H9 (cell line): Measurements from ENCODE around the gene NHS. TPM values are rescaled to one million over a fixed set of nuclear protein-coding genes. Genes with fewer than 3 reads are reported as not detected.

Source experiments
- DNase-seq: peaks from one replicate; pipeline ENCODE4 v3.0.0-alpha.2; 2017
- H2AFZ ChIP-seq: one replicate; pipeline ENCODE4 v1.6.1; 2013; ENCODE audit warnings: mild to moderate bottlenecking, low read length, control low read depth, moderate library complexity
- H2AK5ac ChIP-seq: 2 replicates; pipeline ENCODE4 v1.6.1; 2013; ENCODE audit warnings: low read length, control low read depth, mixed read lengths; ENCODE audit not compliant: insufficient read length
- H2BK120ac ChIP-seq: one replicate; pipeline ENCODE4 v1.6.1; 2013; ENCODE audit warnings: low read depth, mild to moderate bottlenecking, low read length, control low read depth, inconsistent platforms; ENCODE audit not compliant: poor library complexity, severe bottlenecking
- H2BK12ac ChIP-seq: 2 replicates; pipeline ENCODE4 v1.6.1; 2013; ENCODE audit warnings: low read length, control low read depth, mixed read lengths, low read depth; ENCODE audit not compliant: insufficient read length
- H2BK15ac ChIP-seq: 2 replicates; pipeline ENCODE4 v1.6.1; 2013; ENCODE audit warnings: low read depth, low read length, control low read depth
- H2BK20ac ChIP-seq: one replicate; pipeline ENCODE4 v1.6.1; 2013; ENCODE audit warnings: low read depth, mild to moderate bottlenecking, low read length, control low read depth, inconsistent platforms; ENCODE audit not compliant: poor library complexity, severe bottlenecking
- H2BK5ac ChIP-seq: 2 replicates; pipeline ENCODE4 v1.6.1; 2013; ENCODE audit warnings: low read length, control low read depth, mixed read lengths; ENCODE audit not compliant: insufficient read length
- H3K14ac ChIP-seq: 2 replicates; pipeline ENCODE4 v1.6.1; 2013; ENCODE audit warnings: low read length, control low read depth; ENCODE audit not compliant: insufficient read depth
- H3K18ac ChIP-seq: 2 replicates; pipeline ENCODE4 v1.6.1; 2013; ENCODE audit warnings: low read depth, mild to moderate bottlenecking, mixed read lengths, low read length, control low read depth; ENCODE audit not compliant: insufficient read length
- H3K23ac ChIP-seq: 2 replicates; pipeline ENCODE4 v1.6.1; 2013; ENCODE audit warnings: low read length, control low read depth, mixed read lengths, low read depth; ENCODE audit not compliant: insufficient read length
- H3K23me2 ChIP-seq: 2 replicates; pipeline ENCODE4 v1.6.1; 2013; ENCODE audit warnings: low read depth, mild to moderate bottlenecking, mixed read lengths, low read length, control low read depth; ENCODE audit not compliant: insufficient read length, poor library complexity, severe bottlenecking
- H3K27ac ChIP-seq: 2 replicates; pipeline ENCODE4 v1.5.1; 2013; ENCODE audit warnings: low read length, control low read depth, mixed read lengths, low read depth; ENCODE audit not compliant: insufficient read length
- H3K27me3 ChIP-seq: 2 replicates; pipeline ENCODE4 v1.6.1; 2013; ENCODE audit warnings: low read length, control low read depth, inconsistent platforms; ENCODE audit not compliant: insufficient read depth
- H3K4ac ChIP-seq: 2 replicates; pipeline ENCODE4 v1.6.1; 2013; ENCODE audit warnings: low read depth, mild to moderate bottlenecking, control low read depth, inconsistent platforms, low read length, moderate library complexity
- H3K4me1 ChIP-seq: 2 replicates; pipeline ENCODE4 v1.6.1; 2013; ENCODE audit warnings: low read length, control low read depth, inconsistent platforms; ENCODE audit not compliant: insufficient read depth
- H3K4me2 ChIP-seq: 2 replicates; pipeline ENCODE4 v1.6.1; 2013; ENCODE audit warnings: low read length, control low read depth, mixed read lengths; ENCODE audit not compliant: insufficient read length, insufficient read depth
- H3K56ac ChIP-seq: 2 replicates; pipeline ENCODE4 v1.6.1; 2013; ENCODE audit warnings: low read depth, mild to moderate bottlenecking, mixed read lengths, low read length, control low read depth; ENCODE audit not compliant: insufficient read length
- H3K79me1 ChIP-seq: 2 replicates; pipeline ENCODE4 v1.6.1; 2013; ENCODE audit warnings: low read depth, mild to moderate bottlenecking, moderate library complexity, low read length, control low read depth, inconsistent platforms; ENCODE audit not compliant: insufficient read depth, poor library complexity, severe bottlenecking
- H3K79me2 ChIP-seq: 2 replicates; pipeline ENCODE4 v1.6.1; 2013; ENCODE audit warnings: low read length, control low read depth, inconsistent platforms; ENCODE audit not compliant: insufficient read depth
- H3K9ac ChIP-seq: 2 replicates; pipeline ENCODE4 v1.6.1; 2013; ENCODE audit warnings: low read length, control low read depth, mixed read lengths; ENCODE audit not compliant: insufficient read length; ENCODE audit errors: extremely low read depth
- H3K9me3 ChIP-seq: one replicate; pipeline ENCODE4 v1.6.1; 2013; ENCODE audit warnings: low read depth, low read length, inconsistent platforms; ENCODE audit not compliant: control insufficient read depth
- H3T11ph ChIP-seq: one replicate; pipeline ENCODE4 v1.6.1; 2013; ENCODE audit warnings: mild to moderate bottlenecking, low read length, control low read depth, inconsistent platforms
- H4K20me1 ChIP-seq: one replicate; pipeline ENCODE4 v1.6.1; 2013; ENCODE audit not compliant: control insufficient read depth, insufficient read length, insufficient read depth
- H4K5ac ChIP-seq: 2 replicates; pipeline ENCODE4 v1.6.1; 2013; ENCODE audit warnings: low read depth, mild to moderate bottlenecking, mixed read lengths, low read length, control low read depth; ENCODE audit not compliant: insufficient read length
- H4K8ac ChIP-seq: replicated peaks from 2 replicates; pipeline ENCODE4 v1.6.1; 2013; ENCODE audit warnings: low read length, control low read depth, mixed read lengths, low read depth; ENCODE audit not compliant: insufficient read length
- H4K91ac ChIP-seq: 2 replicates; pipeline ENCODE4 v1.6.1; 2013; ENCODE audit warnings: low read depth, mild to moderate bottlenecking, moderate library complexity, mixed read lengths, low read length, control low read depth; ENCODE audit not compliant: insufficient read length
- H3K27ac Mint-ChIP-seq, 3 experiments: 2 replicates in 2 of 3; 3 replicates in 1 of 3; pipeline ENCODE4 v1.8.0; 2020 to 2021; ENCODE audit warnings: mixed read lengths in 3 of 3, mild to moderate bottlenecking in 1 of 3, moderate library complexity in 1 of 3
- H3K27me3 Mint-ChIP-seq: 2 replicates; pipeline ENCODE4 v1.8.0; 2021; ENCODE audit warnings: low read depth, mild to moderate bottlenecking, moderate library complexity, mixed read lengths
- H3K36me3 Mint-ChIP-seq, 3 experiments: 2 replicates in 2 of 3; 3 replicates in 1 of 3; pipeline ENCODE4 v1.8.0; 2020 to 2021; ENCODE audit warnings: low read depth in 3 of 3, mixed read lengths in 3 of 3; ENCODE audit not compliant: insufficient read depth in 1 of 3
- H3K4me1 Mint-ChIP-seq, 2 experiments: 2 replicates each; pipeline ENCODE4 v1.8.0; 2020; ENCODE audit warnings: mixed read lengths in 2 of 2
- H3K4me3 Mint-ChIP-seq, 2 experiments: 2 replicates in 1 of 2; 3 replicates in 1 of 2; pipeline ENCODE4 v1.8.0; 2020 to 2021; ENCODE audit warnings: mild to moderate bottlenecking in 2 of 2, mixed read lengths in 2 of 2, moderate library complexity in 1 of 2
- H3K9me3 Mint-ChIP-seq, 2 experiments: 2 replicates in 1 of 2; 3 replicates in 1 of 2; pipeline ENCODE4 v1.8.0; 2020; ENCODE audit warnings: mild to moderate bottlenecking in 2 of 2, mixed read lengths in 2 of 2, moderate library complexity in 1 of 2
- CTCF ChIP-seq: fragments of 200-600 bp; sonication (generic); conservative IDR thresholded peaks from 3 replicates; pipeline ENCODE4 v1.8.0; 2021; ENCODE audit warnings: antibody characterized with exemption, mild to moderate bottlenecking
- WGBS: extraction: QIAGEN DNeasy Blood & Tissue Kit; methylation state at CpG from one replicate; pipeline ENCODE4 v1.1.7; 2013; ENCODE audit warnings: missing lambda C conversion rate, low lambda C conversion rate, mixed read lengths; ENCODE audit not compliant: insufficient read length; ENCODE audit errors: extremely low coverage; 5-methylcytosine and 5-hydroxymethylcytosine counted together
- total RNA-seq: library from RNA; stranded (reverse); gene quantifications from 2 replicates; pipeline ENCODE4 v1.2.1, GENCODE V29; 2021

Gene NHS
- total RNA-seq, 1 experiment from 2014 or later, result 8.7 TPM

GRCh38 chrX:17613979-17614588, 239.1 kb downstream of the NHS start:
- Histone ChIP-seq H2BK15ac (no peak overlapping the region), H3K79me2 (no peaks in the 10 kb centered on the region), H2BK20ac (no peak overlapping the region), H2BK5ac (no peak overlapping the region), H3K4me2 (no peak overlapping the region), H3K18ac (no peak overlapping the region), H3K4ac (no peak overlapping the region), H3K79me1 (no peaks in the 10 kb centered on the region), H3K9me3 (peaks cover 7% of the 10 kb centered on the region), H3K9ac (no peak overlapping the region), H3T11ph (no peak overlapping the region), H4K91ac (no peak overlapping the region), H3K23ac (no peak overlapping the region), H3K23me2 (no peaks in the 10 kb centered on the region), H3K4me1 (peaks cover 2% of the 10 kb centered on the region; the same call in 1 of the 2 replicates), H2AK5ac (no peak overlapping the region), H2BK120ac (no peak overlapping the region), H3K27ac (no peak overlapping the region), H3K27me3 (no peaks in the 10 kb centered on the region), H3K14ac (no peak overlapping the region), H2BK12ac (no peak overlapping the region), H2AFZ (no peak overlapping the region), H3K56ac (no peak overlapping the region), H4K8ac (no peak overlapping the region), H4K5ac (no peak overlapping the region), H4K20me1 (no peaks in the 10 kb centered on the region)
- peaks cover 36% of the 10 kb centered on the region in 2 experiments for H3K4me1 Mint-ChIP-seq
- no peak for TF ChIP-seq CTCF
- H3K9me3 Mint-ChIP-seq, result no peaks in the 10 kb centered on the region
- no peak overlapping the region for H3K4me3 Mint-ChIP-seq
- H3K36me3 Mint-ChIP-seq, result peaks cover 0 to 2% (median 0%) of the 10 kb centered on the region in 3 experiments; a peak in 1 of 7 replicates
- no peaks in the 10 kb centered on the region for H3K27me3 Mint-ChIP-seq
- DNase-seq, result no peak
- WGBS, result no CpG with 5 or more reads among the region's 5 CpGs
- H3K27ac Mint-ChIP-seq, result no peak overlapping the region
